HL-60 (cell line): Measurements from ENCODE around the gene GLRX3.

Experiments
- DNase-seq, 2 experiments: peaks; one replicate each; pipeline ENCODE4 v3.0.0-alpha.2; 2010 to 2020; ENCODE audit warnings: low read depth in 1 of 2, low spot score in 1 of 2
- H3K27ac ChIP-seq: fragments of 250-450 bp; sonication (Bioruptor Pico); replicated peaks from 2 replicates; pipeline ENCODE4 v1.5.1; 2020; ENCODE audit warnings: mild to moderate bottlenecking, moderate library complexity
- H3K27me3 ChIP-seq: fragments of 250-450 bp; sonication (Bioruptor Pico); 2 replicates; pipeline ENCODE4 v1.5.1; 2021; ENCODE audit warnings: mild to moderate bottlenecking, moderate library complexity; ENCODE audit not compliant: insufficient read depth, poor library complexity, severe bottlenecking
- H3K4me3 ChIP-seq: replicated peaks from 2 replicates; pipeline ENCODE4 v1.5.1; 2011; ENCODE audit warnings: mild to moderate bottlenecking, control low read depth, low read length; ENCODE audit not compliant: insufficient read depth
- GABPA ChIP-seq: IDR thresholded peaks from 2 replicates; pipeline ENCODE4 v1.6.1; 2012; ENCODE audit warnings: low read depth
- POLR2AphosphoS5 ChIP-seq: IDR thresholded peaks from 2 replicates; pipeline ENCODE4 v1.6.1; 2012; ENCODE audit warnings: low read depth
- REST ChIP-seq: IDR thresholded peaks from 2 replicates; pipeline ENCODE4 v1.6.1; 2012; ENCODE audit warnings: low read depth; ENCODE audit not compliant: insufficient replicate concordance
- SPI1 ChIP-seq: IDR thresholded peaks from 2 replicates; pipeline ENCODE4 v1.6.1; 2012; ENCODE audit warnings: low read depth, mild to moderate bottlenecking, borderline replicate concordance
- TF ChIP-seq, protein P1 (sequence below): IDR thresholded peaks from one replicate; pipeline ENCODE4 v1.5.1; 2011; ENCODE audit warnings: low read length, control low read depth, inconsistent platforms; ENCODE audit not compliant: insufficient read depth

GLRX3 gene

DNA sequence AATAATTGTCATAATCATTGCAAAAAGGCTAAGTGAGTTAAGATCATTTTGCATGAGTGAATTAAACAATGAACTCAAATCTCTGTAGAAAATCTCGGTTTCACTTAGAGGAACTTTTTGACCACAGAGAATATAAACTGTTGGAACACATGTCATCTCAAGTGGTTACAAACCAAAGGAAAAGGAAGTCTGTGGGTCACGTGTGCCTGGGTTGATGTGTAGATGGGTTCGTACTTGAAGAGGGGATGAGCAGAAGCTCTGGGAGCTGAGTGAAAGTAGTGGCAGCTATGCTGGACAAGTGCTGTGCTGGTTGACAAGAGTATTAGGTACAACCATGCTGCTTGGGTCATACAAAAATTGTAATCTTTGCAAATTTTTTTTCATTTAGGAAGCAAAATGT is 35.0 kb downstream of the GLRX3 start:
- no peak overlapping the region for H3K27ac ChIP-seq
- peak; percentile 23 to 44 for DNase-seq

GRCh38 chr10:130174328-130174727 is 38.1 kb downstream of the GLRX3 start:
- no peak overlapping the region for H3K4me3 ChIP-seq
- no peaks in the 10 kb centered on the region for H3K27me3 ChIP-seq
- DNase-seq = no peak
- TF ChIP-seq REST (no peak), POLR2AphosphoS5 (no peak), SPI1 (no peak), GABPA (no peak)
- TF ChIP-seq, protein P1, sequence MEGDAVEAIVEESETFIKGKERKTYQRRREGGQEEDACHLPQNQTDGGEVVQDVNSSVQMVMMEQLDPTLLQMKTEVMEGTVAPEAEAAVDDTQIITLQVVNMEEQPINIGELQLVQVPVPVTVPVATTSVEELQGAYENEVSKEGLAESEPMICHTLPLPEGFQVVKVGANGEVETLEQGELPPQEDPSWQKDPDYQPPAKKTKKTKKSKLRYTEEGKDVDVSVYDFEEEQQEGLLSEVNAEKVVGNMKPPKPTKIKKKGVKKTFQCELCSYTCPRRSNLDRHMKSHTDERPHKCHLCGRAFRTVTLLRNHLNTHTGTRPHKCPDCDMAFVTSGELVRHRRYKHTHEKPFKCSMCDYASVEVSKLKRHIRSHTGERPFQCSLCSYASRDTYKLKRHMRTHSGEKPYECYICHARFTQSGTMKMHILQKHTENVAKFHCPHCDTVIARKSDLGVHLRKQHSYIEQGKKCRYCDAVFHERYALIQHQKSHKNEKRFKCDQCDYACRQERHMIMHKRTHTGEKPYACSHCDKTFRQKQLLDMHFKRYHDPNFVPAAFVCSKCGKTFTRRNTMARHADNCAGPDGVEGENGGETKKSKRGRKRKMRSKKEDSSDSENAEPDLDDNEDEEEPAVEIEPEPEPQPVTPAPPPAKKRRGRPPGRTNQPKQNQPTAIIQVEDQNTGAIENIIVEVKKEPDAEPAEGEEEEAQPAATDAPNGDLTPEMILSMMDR = no peak
- no peak overlapping the region for H3K27ac ChIP-seq

More for the DNA sequence above, 35.0 kb downstream of the GLRX3 start:
- H3K27me3 ChIP-seq = no peaks in the 10 kb centered on the region
- TF ChIP-seq REST (no peak), SPI1 (peak; percentile 16; the same call in 1 of the 2 replicates)
- no peak overlapping the region for H3K4me3 ChIP-seq

DNA sequence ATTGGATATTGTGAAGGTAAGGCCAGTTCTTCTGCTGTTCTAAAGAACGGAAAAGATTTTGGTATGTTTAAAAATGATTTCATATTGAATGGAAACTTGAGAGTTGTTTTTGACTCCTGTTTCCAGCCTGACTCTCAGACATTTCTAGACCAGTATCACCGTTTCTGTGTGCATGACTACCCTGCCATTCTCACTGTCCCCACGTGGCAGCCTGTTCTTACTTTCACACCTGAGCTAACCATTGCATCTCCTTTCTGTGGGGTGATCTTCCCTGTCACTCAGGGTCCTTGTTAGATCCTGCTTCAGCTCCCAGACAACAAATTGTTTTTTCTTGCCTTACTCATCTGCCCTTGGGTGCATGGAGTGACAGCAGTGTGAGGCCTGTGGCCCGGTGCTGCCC is 38.9 kb downstream of the GLRX3 start:
- Histone ChIP-seq H3K27ac (no peak overlapping the region), H3K4me3 (no peak overlapping the region), H3K27me3 (no peaks in the 10 kb centered on the region)
- no peak for TF ChIP-seq GABPA
- TF ChIP-seq, protein P1 = no peak
- no peak for TF ChIP-seq POLR2AphosphoS5
- no peak for TF ChIP-seq REST
- no peak for TF ChIP-seq SPI1
- DNase-seq = no peak

GRCh38 chr10:130177250-130177649 is 41.1 kb downstream of the GLRX3 start:
- H3K27ac ChIP-seq = no peak overlapping the region
- no peak for DNase-seq
- H3K27me3 ChIP-seq = no peaks in the 10 kb centered on the region
- H3K4me3 ChIP-seq = no peak overlapping the region
- TF ChIP-seq POLR2AphosphoS5 (no peak), GABPA (no peak), REST (no peak), SPI1 (no peak)
- TF ChIP-seq, protein P1 = no peak
